Activated naive CD8-positive, alpha-beta T cell treated with anti-CD3 and anti-CD28 coated beads, Interleukin-2, amount 50 U/mL, for 24 hours (primary cell): ENCODE measurements around the gene TSC22D1.
A peak's percentile ranks its signal among the peaks of the same experiment; 100 is the strongest.

Experiments
- ATAC-seq: fragments of 150-1000 bp; cut with Tn5 transposase; one replicate; pipeline ENCODE4 v1.10.0; 2021
- DNase-seq: peaks from one replicate; pipeline ENCODE4 v3.0.0; 2021
- H3K27ac Mint-ChIP-seq: one replicate; pipeline ENCODE4 v1.8.0; 2021; ENCODE audit warnings: mild to moderate bottlenecking, mixed read lengths
- H3K27me3 Mint-ChIP-seq: one replicate; pipeline ENCODE4 v1.8.0; 2021; ENCODE audit warnings: mixed read lengths
- H3K36me3 Mint-ChIP-seq: one replicate; pipeline ENCODE4 v1.8.0; 2021; ENCODE audit warnings: low read depth, mixed read lengths
- H3K4me1 Mint-ChIP-seq: one replicate; pipeline ENCODE4 v1.8.0; 2021; ENCODE audit warnings: mixed read lengths
- H3K4me3 Mint-ChIP-seq: one replicate; pipeline ENCODE4 v1.8.0; 2021; ENCODE audit warnings: mild to moderate bottlenecking, moderate library complexity, mixed read lengths
- H3K9me3 Mint-ChIP-seq: one replicate; pipeline ENCODE4 v1.8.0; 2021; ENCODE audit warnings: mixed read lengths

Gene TSC22D1

GRCh38 chr13:44506251-44506650 lies 69.9 kb downstream of the TSC22D1 start:
- no peaks in the 10 kb centered on the region for H3K27me3 Mint-ChIP-seq
- no peak overlapping the region for H3K4me3 Mint-ChIP-seq
- DNase-seq (no peak), ATAC-seq (no peak)
- no peaks in the 10 kb centered on the region for H3K36me3 Mint-ChIP-seq
- no peak overlapping the region for H3K27ac Mint-ChIP-seq
- H3K4me1 Mint-ChIP-seq = no peaks in the 10 kb centered on the region
- no peaks in the 10 kb centered on the region for H3K9me3 Mint-ChIP-seq

- no peak overlapping the region for H3K27ac Mint-ChIP-seq
- H3K27me3 Mint-ChIP-seq = no peaks in the 10 kb centered on the region
- no peaks in the 10 kb centered on the region for H3K9me3 Mint-ChIP-seq
- no peak for DNase-seq
- H3K4me1 Mint-ChIP-seq = no peaks in the 10 kb centered on the region
- no peak overlapping the region for H3K4me3 Mint-ChIP-seq
- H3K36me3 Mint-ChIP-seq = no peaks in the 10 kb centered on the region
- no peak for ATAC-seq
Observed at GRCh38 chr13:44504116-44504515, 72.0 kb downstream of the TSC22D1 start.

GRCh38 chr13:44498969-44499368 lies 77.2 kb downstream of the TSC22D1 start:
- DNase-seq = no peak
- H3K36me3 Mint-ChIP-seq = no peaks in the 10 kb centered on the region
- ATAC-seq = no peak
- no peak overlapping the region for H3K27ac Mint-ChIP-seq
- no peaks in the 10 kb centered on the region for H3K27me3 Mint-ChIP-seq
- H3K9me3 Mint-ChIP-seq = peaks cover 12% of the 10 kb centered on the region
- peaks cover 5% of the 10 kb centered on the region for H3K4me1 Mint-ChIP-seq
- no peak overlapping the region for H3K4me3 Mint-ChIP-seq

GRCh38 chr13:44498502-44498901 lies 77.6 kb downstream of the TSC22D1 start:
- no peak overlapping the region for H3K27ac Mint-ChIP-seq
- peaks cover 5% of the 10 kb centered on the region for H3K4me1 Mint-ChIP-seq
- DNase-seq (no peak), ATAC-seq (no peak)
- H3K4me3 Mint-ChIP-seq = no peak overlapping the region
- H3K36me3 Mint-ChIP-seq = no peaks in the 10 kb centered on the region
- no peaks in the 10 kb centered on the region for H3K27me3 Mint-ChIP-seq
- H3K9me3 Mint-ChIP-seq = peaks cover 12% of the 10 kb centered on the region

GRCh38 chr13:44497801-44498200 lies 78.3 kb downstream of the TSC22D1 start:
- Mint-ChIP-seq H3K27ac (no peak overlapping the region), H3K36me3 (no peaks in the 10 kb centered on the region), H3K9me3 (peaks cover 12% of the 10 kb centered on the region), H3K4me3 (no peak overlapping the region), H3K4me1 (peaks cover 5% of the 10 kb centered on the region), H3K27me3 (no peaks in the 10 kb centered on the region)
- no peak for DNase-seq
- no peak for ATAC-seq

GRCh38 chr13:44493213-44493812 lies 82.8 kb downstream of the TSC22D1 start:
- Mint-ChIP-seq H3K4me1 (peaks cover 5% of the 10 kb centered on the region), H3K27me3 (no peaks in the 10 kb centered on the region)

GRCh38 chr13:44489751-44490150 lies 86.4 kb downstream of the TSC22D1 start:
- no peaks in the 10 kb centered on the region for H3K27me3 Mint-ChIP-seq
- H3K36me3 Mint-ChIP-seq = no peaks in the 10 kb centered on the region

More at GRCh38 chr13:44493213-44493812, 82.8 kb downstream of the TSC22D1 start:
- H3K27ac Mint-ChIP-seq = no peak overlapping the region
- peaks cover 12% of the 10 kb centered on the region for H3K9me3 Mint-ChIP-seq
- no peak overlapping the region for H3K4me3 Mint-ChIP-seq
- no peak for ATAC-seq
- H3K36me3 Mint-ChIP-seq = no peaks in the 10 kb centered on the region
- DNase-seq = no peak

GRCh38 chr13:44487989-44488388 lies 88.1 kb downstream of the TSC22D1 start:
- H3K27ac Mint-ChIP-seq = no peak overlapping the region
- H3K4me1 Mint-ChIP-seq = peaks cover 19% of the 10 kb centered on the region
- H3K4me3 Mint-ChIP-seq = no peak overlapping the region
- no peaks in the 10 kb centered on the region for H3K27me3 Mint-ChIP-seq
- ATAC-seq (no peak), DNase-seq (no peak)
- H3K9me3 Mint-ChIP-seq = no peaks in the 10 kb centered on the region
- no peaks in the 10 kb centered on the region for H3K36me3 Mint-ChIP-seq

More at GRCh38 chr13:44489751-44490150, 86.4 kb downstream of the TSC22D1 start:
- H3K4me1 Mint-ChIP-seq = peaks cover 8% of the 10 kb centered on the region
- H3K9me3 Mint-ChIP-seq = peaks cover 4% of the 10 kb centered on the region
- H3K4me3 Mint-ChIP-seq = no peak overlapping the region
- ATAC-seq (no peak), DNase-seq (no peak)
- no peak overlapping the region for H3K27ac Mint-ChIP-seq

- H3K4me1 Mint-ChIP-seq = peaks cover 23% of the 10 kb centered on the region
- H3K27me3 Mint-ChIP-seq = no peaks in the 10 kb centered on the region
- no peaks in the 10 kb centered on the region for H3K36me3 Mint-ChIP-seq
- no peak overlapping the region for H3K27ac Mint-ChIP-seq
- peak overlapping the region; percentile 45 for H3K4me3 Mint-ChIP-seq
- no peak for DNase-seq
- no peaks in the 10 kb centered on the region for H3K9me3 Mint-ChIP-seq
- no peak for ATAC-seq
Observed at GRCh38 chr13:44484562-44485138, 91.5 kb downstream of the TSC22D1 start.

- no peak overlapping the region for H3K4me3 Mint-ChIP-seq
- DNase-seq (no peak), ATAC-seq (no peak)
- H3K27me3 Mint-ChIP-seq = no peaks in the 10 kb centered on the region
- H3K36me3 Mint-ChIP-seq = no peaks in the 10 kb centered on the region
- no peaks in the 10 kb centered on the region for H3K4me1 Mint-ChIP-seq
- no peak overlapping the region for H3K27ac Mint-ChIP-seq
- H3K9me3 Mint-ChIP-seq = no peaks in the 10 kb centered on the region
Observed at GRCh38 chr13:44474122-44474910, 101.8 kb downstream of the TSC22D1 start.

- Mint-ChIP-seq H3K27me3 (no peaks in the 10 kb centered on the region), H3K27ac (no peak overlapping the region), H3K4me1 (no peaks in the 10 kb centered on the region), H3K9me3 (no peaks in the 10 kb centered on the region), H3K4me3 (no peak overlapping the region), H3K36me3 (no peaks in the 10 kb centered on the region)
- no peak for ATAC-seq
- no peak for DNase-seq
Observed at GRCh38 chr13:44471686-44472085, 104.4 kb downstream of the TSC22D1 start.

- no peak for ATAC-seq
- no peaks in the 10 kb centered on the region for H3K4me1 Mint-ChIP-seq
- no peak overlapping the region for H3K4me3 Mint-ChIP-seq
- DNase-seq = no peak
- no peaks in the 10 kb centered on the region for H3K9me3 Mint-ChIP-seq
- no peaks in the 10 kb centered on the region for H3K36me3 Mint-ChIP-seq
- H3K27ac Mint-ChIP-seq = no peak overlapping the region
- no peaks in the 10 kb centered on the region for H3K27me3 Mint-ChIP-seq
Observed at GRCh38 chr13:44470638-44471562, 105.2 kb downstream of the TSC22D1 start.

- H3K4me1 Mint-ChIP-seq = no peaks in the 10 kb centered on the region
- ATAC-seq (no peak), DNase-seq (no peak)
- H3K4me3 Mint-ChIP-seq = no peak overlapping the region
- no peak overlapping the region for H3K27ac Mint-ChIP-seq
- no peaks in the 10 kb centered on the region for H3K27me3 Mint-ChIP-seq
- no peaks in the 10 kb centered on the region for H3K9me3 Mint-ChIP-seq
- H3K36me3 Mint-ChIP-seq = no peaks in the 10 kb centered on the region
Observed at GRCh38 chr13:44468874-44469273, 107.3 kb downstream of the TSC22D1 start.

GRCh38 chr13:44465318-44465717 lies 110.8 kb downstream of the TSC22D1 start:
- Mint-ChIP-seq H3K9me3 (no peaks in the 10 kb centered on the region), H3K27me3 (no peaks in the 10 kb centered on the region), H3K4me1 (no peaks in the 10 kb centered on the region), H3K27ac (no peak overlapping the region), H3K36me3 (no peaks in the 10 kb centered on the region), H3K4me3 (no peak overlapping the region)
- DNase-seq (no peak), ATAC-seq (no peak)
